Stomach (tissue), 4 donors: ENCODE results near the gene SPHK1.

Experiments
- POLR2A ChIP-seq, 4 donors: fragments of 450-650 bp; IDR thresholded peaks; one replicate each; pipeline ENCODE4 v1.6.1; 2016; ENCODE audit warnings: antibody characterized with exemption in 4 of 4, control low read depth in 2 of 4, mild to moderate bottlenecking in 1 of 4, moderate library complexity in 1 of 4
- POLR2AphosphoS5 ChIP-seq, 3 donors: sonication (generic); formaldehyde crosslinking; IDR thresholded peaks; one replicate each; pipeline ENCODE4 v1.6.1; 2016; ENCODE audit warnings: antibody characterized with exemption in 3 of 3
- TF ChIP-seq, protein P1 (sequence below), 7 experiments: fragments of 450-650 bp in 4 of 7; fragments of 200-600 bp in 3 of 7; sonication (generic) in 3 of 7; IDR thresholded peaks; one replicate each; pipeline ENCODE4 v1.5.1; 2016 to 2019; ENCODE audit warnings: antibody characterized with exemption in 7 of 7, control low read depth in 2 of 7, mild to moderate bottlenecking in 1 of 7

DNA sequence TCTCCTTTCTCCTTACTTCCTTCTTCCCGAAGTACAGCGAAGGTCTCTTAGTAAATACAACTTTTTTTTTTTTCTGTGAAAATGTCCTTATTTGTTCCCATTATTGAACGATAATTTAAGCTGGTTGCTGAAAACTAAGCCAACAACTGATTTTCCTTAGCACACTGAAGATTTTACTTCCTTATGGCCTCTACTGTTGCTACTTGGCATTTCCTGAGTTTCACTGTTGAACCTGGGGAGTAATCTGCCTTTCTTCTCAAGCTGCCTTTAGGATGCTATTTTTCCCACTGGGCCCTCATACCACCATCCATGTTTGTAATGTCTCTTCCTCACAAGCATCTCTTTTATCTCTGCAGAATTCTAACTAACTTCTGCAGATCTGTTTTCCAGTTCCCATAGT lies 42.4 kb downstream of the SPHK1 start:
- TF ChIP-seq, protein P1, sequence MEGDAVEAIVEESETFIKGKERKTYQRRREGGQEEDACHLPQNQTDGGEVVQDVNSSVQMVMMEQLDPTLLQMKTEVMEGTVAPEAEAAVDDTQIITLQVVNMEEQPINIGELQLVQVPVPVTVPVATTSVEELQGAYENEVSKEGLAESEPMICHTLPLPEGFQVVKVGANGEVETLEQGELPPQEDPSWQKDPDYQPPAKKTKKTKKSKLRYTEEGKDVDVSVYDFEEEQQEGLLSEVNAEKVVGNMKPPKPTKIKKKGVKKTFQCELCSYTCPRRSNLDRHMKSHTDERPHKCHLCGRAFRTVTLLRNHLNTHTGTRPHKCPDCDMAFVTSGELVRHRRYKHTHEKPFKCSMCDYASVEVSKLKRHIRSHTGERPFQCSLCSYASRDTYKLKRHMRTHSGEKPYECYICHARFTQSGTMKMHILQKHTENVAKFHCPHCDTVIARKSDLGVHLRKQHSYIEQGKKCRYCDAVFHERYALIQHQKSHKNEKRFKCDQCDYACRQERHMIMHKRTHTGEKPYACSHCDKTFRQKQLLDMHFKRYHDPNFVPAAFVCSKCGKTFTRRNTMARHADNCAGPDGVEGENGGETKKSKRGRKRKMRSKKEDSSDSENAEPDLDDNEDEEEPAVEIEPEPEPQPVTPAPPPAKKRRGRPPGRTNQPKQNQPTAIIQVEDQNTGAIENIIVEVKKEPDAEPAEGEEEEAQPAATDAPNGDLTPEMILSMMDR (IDR thresholded peaks at IDR 0.05): no peak
- no peak for TF ChIP-seq POLR2A (IDR thresholded peaks at IDR 0.05)
- no peak for TF ChIP-seq POLR2AphosphoS5 (IDR thresholded peaks at IDR 0.05)
